ENCODE data around the gene ITGAL. TPM values are rescaled to one million over a fixed set of nuclear protein-coding genes. Genes with fewer than 3 reads are reported as not detected.
A peak's percentile ranks its signal among the peaks of the same experiment; 100 is the strongest.

The ITGAL gene
- total RNA-seq, 4 donors from 2014 or later = 0.56 to 4.6 (median 2.8) TPM

DNA sequence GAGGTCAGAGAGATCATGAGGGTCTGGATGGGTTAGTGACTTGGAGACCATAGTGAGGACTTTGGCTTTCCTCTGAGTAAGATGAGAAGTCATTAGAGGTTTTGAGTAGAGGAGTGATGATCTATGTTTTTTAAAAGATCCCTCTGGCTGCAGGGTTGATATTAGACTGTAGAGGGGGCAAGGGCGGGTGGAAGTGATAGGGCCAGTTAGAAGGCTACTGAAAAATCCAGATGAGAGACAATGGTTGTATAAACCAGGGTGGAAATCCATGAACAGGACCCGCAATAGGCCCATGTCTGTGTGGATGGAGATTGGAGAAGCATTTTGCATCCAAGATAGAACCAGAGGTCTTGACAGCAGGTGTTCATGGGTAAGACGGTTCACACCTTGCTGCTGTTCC, 9.8 kb downstream of the ITGAL start:
- 89 to 92% methylated on average over 3 of the region's 3 CpGs for WGBS, 2 donors
- H3K27ac ChIP-seq = no peak overlapping the region
- no peak for DNase-seq
- H3K4me1 ChIP-seq = no peaks in the 10 kb centered on the region
- H3K9me3 ChIP-seq = no peaks in the 10 kb centered on the region
- no peaks in the 10 kb centered on the region for H3K27me3 ChIP-seq
- intact Hi-C loops (cut with DNase I) = no loop called here
- no peak for TF ChIP-seq POLR2A (IDR thresholded peaks at IDR 0.05)
- TF ChIP-seq, protein P1, sequence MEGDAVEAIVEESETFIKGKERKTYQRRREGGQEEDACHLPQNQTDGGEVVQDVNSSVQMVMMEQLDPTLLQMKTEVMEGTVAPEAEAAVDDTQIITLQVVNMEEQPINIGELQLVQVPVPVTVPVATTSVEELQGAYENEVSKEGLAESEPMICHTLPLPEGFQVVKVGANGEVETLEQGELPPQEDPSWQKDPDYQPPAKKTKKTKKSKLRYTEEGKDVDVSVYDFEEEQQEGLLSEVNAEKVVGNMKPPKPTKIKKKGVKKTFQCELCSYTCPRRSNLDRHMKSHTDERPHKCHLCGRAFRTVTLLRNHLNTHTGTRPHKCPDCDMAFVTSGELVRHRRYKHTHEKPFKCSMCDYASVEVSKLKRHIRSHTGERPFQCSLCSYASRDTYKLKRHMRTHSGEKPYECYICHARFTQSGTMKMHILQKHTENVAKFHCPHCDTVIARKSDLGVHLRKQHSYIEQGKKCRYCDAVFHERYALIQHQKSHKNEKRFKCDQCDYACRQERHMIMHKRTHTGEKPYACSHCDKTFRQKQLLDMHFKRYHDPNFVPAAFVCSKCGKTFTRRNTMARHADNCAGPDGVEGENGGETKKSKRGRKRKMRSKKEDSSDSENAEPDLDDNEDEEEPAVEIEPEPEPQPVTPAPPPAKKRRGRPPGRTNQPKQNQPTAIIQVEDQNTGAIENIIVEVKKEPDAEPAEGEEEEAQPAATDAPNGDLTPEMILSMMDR (IDR thresholded peaks at IDR 0.05) = no peak
- H3K36me3 ChIP-seq = no peaks in the 10 kb centered on the region
- H3K4me3 ChIP-seq (replicated peaks in 1 of 3) = no peak overlapping the region

DNA sequence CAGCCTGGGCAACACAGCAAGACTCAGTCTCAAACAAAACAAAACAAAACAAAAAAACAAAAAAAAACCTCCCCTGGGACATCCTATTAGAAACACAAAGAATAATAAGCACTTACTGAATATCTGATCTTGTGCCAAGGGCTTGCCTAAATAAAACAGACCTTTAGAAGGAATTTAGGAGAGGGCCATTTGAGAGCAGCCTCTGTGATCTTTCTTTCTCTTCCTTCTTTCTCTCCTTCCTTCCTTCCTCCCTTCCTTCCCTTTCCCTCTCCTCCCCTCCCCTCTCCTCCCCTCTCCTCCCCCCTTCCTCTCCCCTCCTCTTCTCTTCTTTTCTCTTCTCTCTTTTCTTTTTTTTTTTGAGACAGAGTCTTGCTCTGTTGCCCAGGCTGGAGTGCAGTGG, 12.3 kb downstream of the ITGAL start:
- intact Hi-C loops (cut with DNase I) = no loop called here
- Histone ChIP-seq H3K9me3 (no peaks in the 10 kb centered on the region), H3K36me3 (no peaks in the 10 kb centered on the region), H3K27me3 (no peaks in the 10 kb centered on the region), H3K4me3 (replicated peaks in 1 of 3) (no peak overlapping the region), H3K27ac (no peak overlapping the region), H3K4me1 (peaks cover 0 to 4% of the 10 kb centered on the region in 2 donors)
- no peak for DNase-seq
- TF ChIP-seq POLR2A (IDR thresholded peaks at IDR 0.05) = no peak
- TF ChIP-seq, protein P1 (IDR thresholded peaks at IDR 0.05) = no peak

DNA sequence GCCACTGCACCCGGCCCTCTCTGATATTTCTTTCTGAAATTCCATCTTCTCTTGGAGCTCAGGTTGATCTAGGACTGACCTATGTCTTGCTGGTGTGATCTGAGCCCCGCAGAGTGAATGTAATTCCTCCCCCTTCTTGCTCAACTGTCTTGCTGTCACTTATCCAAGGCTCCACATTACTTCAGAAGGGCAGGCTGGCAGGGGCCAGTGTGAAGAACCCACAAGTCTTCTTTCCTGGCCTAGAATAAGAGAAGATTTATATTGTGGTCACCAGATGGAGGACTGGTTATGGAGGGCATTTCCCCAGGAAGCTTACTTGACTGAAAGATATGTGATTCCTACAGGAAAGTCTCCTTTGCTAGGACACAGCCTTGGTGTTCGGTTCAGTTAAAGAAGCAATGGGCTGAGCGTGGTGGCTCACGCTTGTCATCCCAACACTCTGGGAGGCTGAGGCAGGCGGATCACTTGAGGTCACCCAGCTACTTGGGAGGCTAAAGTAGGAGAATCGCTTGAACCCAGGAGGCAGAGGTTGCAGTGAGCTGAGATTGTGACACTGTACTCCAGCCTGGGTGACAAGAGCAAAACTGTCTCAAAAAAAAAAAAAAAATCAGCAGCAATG, 13.4 kb downstream of the ITGAL start:
- H3K36me3 ChIP-seq = no peaks in the 10 kb centered on the region
- intact Hi-C loops (cut with DNase I) = no loop called here
- WGBS, 2 donors = 94 to 96% methylated on average over 7 of the region's 7 CpGs
- no peaks in the 10 kb centered on the region for H3K27me3 ChIP-seq
- no peak overlapping the region for H3K27ac ChIP-seq
- no peak overlapping the region for H3K4me3 ChIP-seq (replicated peaks in 1 of 3)
- DNase-seq = no peak
- H3K9me3 ChIP-seq = no peaks in the 10 kb centered on the region
- H3K4me1 ChIP-seq = peaks cover 0 to 4% of the 10 kb centered on the region in 2 donors
- TF ChIP-seq, protein P1 (IDR thresholded peaks at IDR 0.05) = no peak
- no peak for TF ChIP-seq POLR2A (IDR thresholded peaks at IDR 0.05)

DNA sequence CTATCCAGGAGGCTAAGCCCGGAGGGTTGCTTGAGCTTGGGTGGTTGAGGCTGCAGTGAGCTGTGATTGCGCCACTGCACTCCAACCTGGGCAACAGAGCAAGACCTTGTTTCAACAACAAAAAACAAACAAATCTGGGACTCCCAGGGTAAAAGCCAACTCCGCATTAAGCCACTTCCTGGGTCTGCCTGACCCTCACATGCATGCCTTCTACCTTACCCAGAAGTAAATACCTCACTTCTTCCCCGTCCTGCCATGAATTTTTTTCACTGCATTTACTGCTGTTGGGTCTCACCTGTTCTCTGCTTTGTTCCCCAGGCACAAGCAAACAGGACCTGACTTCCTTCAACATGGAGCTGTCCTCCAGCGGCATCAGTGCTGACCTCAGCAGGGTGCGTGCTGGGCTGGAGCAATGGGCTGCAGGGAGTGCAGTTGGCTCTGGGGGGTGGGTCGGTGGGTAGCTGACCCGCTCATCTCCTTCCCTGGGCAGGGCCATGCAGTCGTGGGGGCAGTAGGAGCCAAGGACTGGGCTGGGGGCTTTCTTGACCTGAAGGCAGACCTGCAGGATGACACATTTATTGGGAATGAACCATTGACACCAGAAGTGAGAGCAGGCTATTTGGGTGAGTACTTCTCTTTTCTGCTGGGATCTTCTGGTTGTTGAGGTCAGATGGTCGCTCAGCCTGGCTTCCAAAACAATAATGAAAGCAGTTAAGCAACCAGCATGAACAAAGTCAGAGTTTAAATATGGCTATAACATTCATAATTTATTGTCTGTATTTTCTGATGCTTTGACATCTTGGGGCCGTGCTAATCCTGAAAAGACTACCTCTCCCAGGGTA, 16.4 kb downstream of the ITGAL start:
- Histone ChIP-seq H3K27ac (no peak overlapping the region), H3K4me3 (replicated peaks in 1 of 3) (no peak overlapping the region), H3K4me1 (peaks cover 0 to 4% of the 10 kb centered on the region in 2 donors), H3K27me3 (no peaks in the 10 kb centered on the region), H3K36me3 (no peaks in the 10 kb centered on the region), H3K9me3 (no peaks in the 10 kb centered on the region)
- peak; percentile 23 to 37 for DNase-seq
- TF ChIP-seq, protein P1 (IDR thresholded peaks at IDR 0.05) = no peak
- no peak for TF ChIP-seq POLR2A (IDR thresholded peaks at IDR 0.05)
- intact Hi-C loops (cut with DNase I) = no loop called here
- WGBS, 2 donors = 48 to 56% methylated on average over 11 of the region's 11 CpGs

DNA sequence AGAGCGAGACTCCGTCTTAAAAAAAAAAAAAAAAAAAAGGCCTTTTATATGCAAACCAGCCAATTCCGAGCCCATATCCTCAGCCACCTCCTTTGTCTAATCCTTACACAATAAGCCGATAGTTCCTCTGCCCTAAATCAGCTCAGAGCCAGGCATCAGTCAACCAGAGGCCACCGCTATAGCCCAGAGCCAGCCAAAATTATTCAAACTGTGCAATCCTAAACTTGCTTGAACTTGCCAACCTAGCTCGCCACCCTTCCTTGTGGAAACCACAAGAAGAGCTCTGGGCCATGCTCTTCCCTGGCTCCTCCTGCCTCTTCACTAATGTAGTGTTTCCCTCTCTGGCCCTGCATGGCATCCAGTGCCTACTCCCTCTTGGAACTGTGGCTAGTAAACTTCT, 17.7 kb downstream of the ITGAL start:
- DNase-seq = no peak
- no peak for TF ChIP-seq POLR2A (IDR thresholded peaks at IDR 0.05)
- TF ChIP-seq, protein P1 (IDR thresholded peaks at IDR 0.05) = no peak
- intact Hi-C loops (cut with DNase I) = no loop called here
- no peaks in the 10 kb centered on the region for H3K36me3 ChIP-seq
- H3K4me3 ChIP-seq (replicated peaks in 1 of 3) = no peak overlapping the region
- no peak overlapping the region for H3K27ac ChIP-seq
- 87 to 93% methylated on average over 6 of the region's 6 CpGs for WGBS, 2 donors
- no peaks in the 10 kb centered on the region for H3K27me3 ChIP-seq
- H3K4me1 ChIP-seq = peaks cover 0 to 4% of the 10 kb centered on the region in 2 donors
- no peaks in the 10 kb centered on the region for H3K9me3 ChIP-seq
